ENCODE measurements around the gene LIPC.

GRCh38 chr15:58387130-58387529 lies 44.7 kb upstream of the LIPC start:
- no peak for TF ChIP-seq MAX (IDR thresholded peaks at IDR 0.05; ENCODE audit: low read depth, low read length)
- no peak for TF ChIP-seq EZH2 (IDR thresholded peaks at IDR 0.05; ENCODE audit: borderline replicate concordance, control insufficient read depth, low read depth, low read length)
- no peak for TF ChIP-seq ZNF384 (IDR thresholded peaks at IDR 0.05; ENCODE audit: borderline replicate concordance, low read depth, low read length)
- no peak for TF ChIP-seq USF2 (IDR thresholded peaks at IDR 0.05; ENCODE audit: borderline replicate concordance, low read depth, low read length)
- TF ChIP-seq, protein P1, sequence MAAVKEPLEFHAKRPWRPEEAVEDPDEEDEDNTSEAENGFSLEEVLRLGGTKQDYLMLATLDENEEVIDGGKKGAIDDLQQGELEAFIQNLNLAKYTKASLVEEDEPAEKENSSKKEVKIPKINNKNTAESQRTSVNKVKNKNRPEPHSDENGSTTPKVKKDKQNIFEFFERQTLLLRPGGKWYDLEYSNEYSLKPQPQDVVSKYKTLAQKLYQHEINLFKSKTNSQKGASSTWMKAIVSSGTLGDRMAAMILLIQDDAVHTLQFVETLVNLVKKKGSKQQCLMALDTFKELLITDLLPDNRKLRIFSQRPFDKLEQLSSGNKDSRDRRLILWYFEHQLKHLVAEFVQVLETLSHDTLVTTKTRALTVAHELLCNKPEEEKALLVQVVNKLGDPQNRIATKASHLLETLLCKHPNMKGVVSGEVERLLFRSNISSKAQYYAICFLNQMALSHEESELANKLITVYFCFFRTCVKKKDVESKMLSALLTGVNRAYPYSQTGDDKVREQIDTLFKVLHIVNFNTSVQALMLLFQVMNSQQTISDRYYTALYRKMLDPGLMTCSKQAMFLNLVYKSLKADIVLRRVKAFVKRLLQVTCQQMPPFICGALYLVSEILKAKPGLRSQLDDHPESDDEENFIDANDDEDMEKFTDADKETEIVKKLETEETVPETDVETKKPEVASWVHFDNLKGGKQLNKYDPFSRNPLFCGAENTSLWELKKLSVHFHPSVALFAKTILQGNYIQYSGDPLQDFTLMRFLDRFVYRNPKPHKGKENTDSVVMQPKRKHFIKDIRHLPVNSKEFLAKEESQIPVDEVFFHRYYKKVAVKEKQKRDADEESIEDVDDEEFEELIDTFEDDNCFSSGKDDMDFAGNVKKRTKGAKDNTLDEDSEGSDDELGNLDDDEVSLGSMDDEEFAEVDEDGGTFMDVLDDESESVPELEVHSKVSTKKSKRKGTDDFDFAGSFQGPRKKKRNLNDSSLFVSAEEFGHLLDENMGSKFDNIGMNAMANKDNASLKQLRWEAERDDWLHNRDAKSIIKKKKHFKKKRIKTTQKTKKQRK (IDR thresholded peaks at IDR 0.05; ENCODE audit: low read depth, low read length) = no peak
- no peak for TF ChIP-seq SRF (IDR thresholded peaks at IDR 0.05; ENCODE audit: low read depth in 2 of 2, low read length in 2 of 2)
- no peak for TF ChIP-seq CTCF (IDR thresholded peaks at IDR 0.05 in 2 of 3, conservative IDR thresholded peaks at IDR 0.05 in 1 of 3; ENCODE audit: control insufficient read depth in 2 of 3, extremely low read depth in 1 of 3, insufficient read depth in 1 of 3, low read depth in 3 of 3, low read length in 3 of 3)
- no peak for TF ChIP-seq POLR2A (IDR thresholded peaks at IDR 0.05; ENCODE audit: low read depth, low read length)
- no peak for TF ChIP-seq PKNOX1 (IDR thresholded peaks at IDR 0.05)
- no peak for TF ChIP-seq NBN (IDR thresholded peaks at IDR 0.05)
- no peak for TF ChIP-seq SKIL (IDR thresholded peaks at IDR 0.05; ENCODE audit: low read depth, poor library complexity, severe bottlenecking)

All from GM12878 (cell line).